Right ventricle myocardium inferior (tissue), 1 donor: ENCODE results near the gene GRB2. TPM values are rescaled to one million over a fixed set of nuclear protein-coding genes. Genes with fewer than 3 reads are reported as not detected.

ENCODE experiments used
- ATAC-seq: fragments of 200-7000 bp; cut with Tn5 transposase; one replicate; pipeline ENCODE4 v1.9.1; 2020; ENCODE audit warnings: mild to moderate bottlenecking, moderate library complexity
- DNase-seq: peaks from one replicate; pipeline ENCODE4 v3.0.0; 2021; ENCODE audit errors: missing footprints
- intact Hi-C: fragments of 100-400 bp; cut with DNase I; formaldehyde crosslinking; loops from one replicate; pipeline ENCODE4 v1.11.0; 2022
- total RNA-seq: library from RNA; stranded (reverse); fragmentation: NEBNext Ultra II Directional; extraction: Animal tissue kit (Norgen Biotek cat#: 25700); gene quantifications from one replicate; pipeline ENCODE4 v1.2.1, GENCODE V29; 2021
- donor health status: DM: no; HTN: yes; CAD: no; lungs with severe emphysema.

Gene GRB2
- total RNA-seq, 1 donor from 2014 or later = 59.0 TPM

- no peak for ATAC-seq
- intact Hi-C loops = no loop called here
- no peak for DNase-seq
Observed at GRCh38 chr17:75339971-75340370, 65.5 kb downstream of the GRB2 start.

GRCh38 chr17:75338335-75338734 lies 67.1 kb downstream of the GRB2 start:
- intact Hi-C loops = no loop called here
- DNase-seq (no peak), ATAC-seq (no peak)

- DNase-seq (no peak), ATAC-seq (no peak)
- intact Hi-C loops = no loop called here
Observed at GRCh38 chr17:75335315-75335714, 70.2 kb downstream of the GRB2 start.

- ATAC-seq (no peak), DNase-seq (no peak)
- intact Hi-C loops = no loop called here
Observed at GRCh38 chr17:75334723-75335122, 70.8 kb downstream of the GRB2 start.

GRCh38 chr17:75331671-75332070 lies 73.8 kb downstream of the GRB2 start:
- intact Hi-C loops = no loop called here
- ATAC-seq = no peak
- no peak for DNase-seq

- ATAC-seq (no peak), DNase-seq (no peak)
- intact Hi-C loops = no loop called here
Observed at GRCh38 chr17:75327757-75328156, 77.7 kb downstream of the GRB2 start.

GRCh38 chr17:75326226-75326848 lies 79.1 kb downstream of the GRB2 start:
- ATAC-seq = no peak
- intact Hi-C loops = no loop called here

GRCh38 chr17:75325827-75326225 lies 79.7 kb downstream of the GRB2 start:
- DNase-seq (no peak), ATAC-seq (peak; percentile 29)
- intact Hi-C loops = no loop called here

More at GRCh38 chr17:75326226-75326848, 79.1 kb downstream of the GRB2 start:
- DNase-seq = no peak

- no peak for DNase-seq
- intact Hi-C loops = no loop called here
- ATAC-seq = no peak
Observed at GRCh38 chr17:75325348-75325747, 80.1 kb downstream of the GRB2 start.

GRCh38 chr17:75321506-75321905 lies 84.0 kb downstream of the GRB2 start:
- intact Hi-C loops = no loop called here
- ATAC-seq = no peak

GRCh38 chr17:75319904-75320691 lies 85.4 kb downstream of the GRB2 start:
- intact Hi-C loops = no loop called here
- no peak for ATAC-seq
- no peak for DNase-seq

More at GRCh38 chr17:75321506-75321905, 84.0 kb downstream of the GRB2 start:
- no peak for DNase-seq

GRCh38 chr17:75318615-75319222 lies 86.8 kb downstream of the GRB2 start:
- DNase-seq = no peak
- intact Hi-C loops = no loop called here
- no peak for ATAC-seq

GRCh38 chr17:75318211-75318610 lies 87.3 kb downstream of the GRB2 start:
- no peak for ATAC-seq
- DNase-seq = no peak
- intact Hi-C loops = no loop called here

GRCh38 chr17:75317671-75318070 lies 87.8 kb downstream of the GRB2 start:
- intact Hi-C loops = no loop called here
- no peak for ATAC-seq
- DNase-seq = no peak

- ATAC-seq (no peak), DNase-seq (no peak)
- intact Hi-C loops = no loop called here
Observed at GRCh38 chr17:75316253-75316652, 89.2 kb downstream of the GRB2 start.

GRCh38 chr17:75315541-75316243 lies 89.8 kb downstream of the GRB2 start:
- DNase-seq (no peak), ATAC-seq (no peak)
- intact Hi-C loops = no loop called here

GRCh38 chr17:75313941-75314551 lies 91.4 kb downstream of the GRB2 start:
- ATAC-seq (peak; percentile 57), DNase-seq (no peak)
- intact Hi-C loops = no loop called here

GRCh38 chr17:75308732-75309629 lies 96.5 kb downstream of the GRB2 start:
- peak; percentile 32 for ATAC-seq
- DNase-seq = peak; percentile 78
- intact Hi-C loops = no loop called here
